DND-41 (cell line): Measurements from ENCODE around the gene KRT80.

ENCODE experiments used
- ATAC-seq: fragments of 200-7000 bp; cut with Tn5 transposase; 3 replicates; pipeline ENCODE4 v1.9.1; 2021; ENCODE audit warnings: low read depth; ENCODE audit not compliant: insufficient read depth
- DNase-seq: peaks from one replicate; pipeline ENCODE4 v3.0.0-alpha.2; 2020
- H2AFZ ChIP-seq: 2 replicates; pipeline ENCODE4 v1.6.0; 2012; ENCODE audit warnings: low read depth, low read length
- H3K27ac ChIP-seq: 2 replicates; pipeline ENCODE4 v1.5.1; 2012; ENCODE audit warnings: low read length, inconsistent platforms
- H3K27me3 ChIP-seq: fragments of 200-600 bp; sonication (generic); 2 replicates; pipeline ENCODE4 v1.6.0; 2012; ENCODE audit warnings: low read length, mild to moderate bottlenecking, inconsistent platforms; ENCODE audit not compliant: insufficient read depth, poor library complexity
- H3K36me3 ChIP-seq: 2 replicates; pipeline ENCODE4 v1.5.1; 2012; ENCODE audit warnings: low read length, inconsistent platforms; ENCODE audit not compliant: insufficient read depth
- H3K4me1 ChIP-seq: 2 replicates; pipeline ENCODE4 v1.5.1; 2012; ENCODE audit warnings: mild to moderate bottlenecking, low read length; ENCODE audit not compliant: insufficient read depth
- H3K4me2 ChIP-seq: 2 replicates; pipeline ENCODE4 v1.6.0; 2012; ENCODE audit warnings: mild to moderate bottlenecking, moderate library complexity, low read length, inconsistent platforms; ENCODE audit not compliant: insufficient read depth
- H3K4me3 ChIP-seq, 2 experiments: fragments of 200-600 bp in 1 of 2; shearing (Covaris generic) in 1 of 2; 2 replicates each; pipeline ENCODE4 v1.5.1; 2012 to 2016; ENCODE audit warnings: inconsistent platforms in 2 of 2, low read length in 2 of 2, mild to moderate bottlenecking in 2 of 2, low read depth in 1 of 2, moderate library complexity in 1 of 2
- H3K79me2 ChIP-seq: 2 replicates; pipeline ENCODE4 v1.6.0; 2012; ENCODE audit warnings: low read length, inconsistent platforms; ENCODE audit not compliant: insufficient read depth
- H3K9ac ChIP-seq: 2 replicates; pipeline ENCODE4 v1.6.0; 2012; ENCODE audit warnings: low read depth, mild to moderate bottlenecking, inconsistent platforms, low read length, moderate library complexity
- H3K9me3 ChIP-seq: 2 replicates; pipeline ENCODE4 v1.5.1; 2012; ENCODE audit warnings: low read length, moderate library complexity, mild to moderate bottlenecking, inconsistent platforms; ENCODE audit not compliant: insufficient read depth, severe bottlenecking
- H4K20me1 ChIP-seq: 2 replicates; pipeline ENCODE4 v1.6.0; 2012; ENCODE audit warnings: low read length; ENCODE audit not compliant: insufficient read depth
- EZH2 ChIP-seq: IDR thresholded peaks from 3 replicates; pipeline ENCODE4 v1.6.1; 2012; ENCODE audit warnings: borderline replicate concordance, low read depth, mild to moderate bottlenecking, moderate library complexity, low read length, inconsistent platforms; ENCODE audit not compliant: severe bottlenecking
- TF ChIP-seq, protein P1 (sequence below): IDR thresholded peaks from 2 replicates; pipeline ENCODE4 v1.5.1; 2012; ENCODE audit warnings: borderline replicate concordance, low read length, moderate library complexity, mild to moderate bottlenecking; ENCODE audit not compliant: poor library complexity, severe bottlenecking; ENCODE audit errors: extremely low read depth

The KRT80 gene

DNA sequence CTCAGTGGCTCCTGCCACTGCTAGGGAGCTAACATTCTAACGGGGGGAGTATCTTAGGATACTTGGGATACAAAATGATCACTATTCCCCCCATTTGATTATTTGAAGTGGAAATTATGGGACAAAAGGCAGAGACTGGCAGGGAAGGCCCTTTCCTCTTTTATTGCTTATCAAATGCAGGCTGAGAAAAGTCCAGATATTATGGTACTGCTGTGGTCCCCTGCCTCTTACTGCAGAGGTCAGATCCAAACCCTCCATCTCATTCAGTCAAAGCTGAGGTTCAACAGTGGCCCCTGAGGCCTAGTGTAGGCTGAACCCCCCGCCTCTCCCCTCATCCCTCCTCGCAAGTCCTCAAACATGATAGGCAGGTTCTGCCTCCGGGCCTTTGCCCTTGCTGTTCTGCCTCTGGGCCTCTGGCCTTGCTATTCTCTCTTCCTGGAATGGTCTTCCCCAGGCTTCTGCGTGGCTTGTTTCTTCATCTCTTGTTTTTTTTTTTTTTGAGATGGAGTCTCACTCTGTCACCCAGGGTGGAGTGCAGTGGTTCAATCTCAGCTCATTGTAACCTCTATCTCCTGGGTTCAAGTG lies 34.2 kb downstream of the KRT80 start:
- H3K27ac ChIP-seq, result no peak overlapping the region
- H3K4me3 ChIP-seq, result no peak overlapping the region
- ATAC-seq (no peak), DNase-seq (no peak)
- 0 out of 2 replicates have a peak, but pooled peaks cover 4% of the 10 kb centered on the region for H4K20me1 ChIP-seq
- TF ChIP-seq, protein P1, sequence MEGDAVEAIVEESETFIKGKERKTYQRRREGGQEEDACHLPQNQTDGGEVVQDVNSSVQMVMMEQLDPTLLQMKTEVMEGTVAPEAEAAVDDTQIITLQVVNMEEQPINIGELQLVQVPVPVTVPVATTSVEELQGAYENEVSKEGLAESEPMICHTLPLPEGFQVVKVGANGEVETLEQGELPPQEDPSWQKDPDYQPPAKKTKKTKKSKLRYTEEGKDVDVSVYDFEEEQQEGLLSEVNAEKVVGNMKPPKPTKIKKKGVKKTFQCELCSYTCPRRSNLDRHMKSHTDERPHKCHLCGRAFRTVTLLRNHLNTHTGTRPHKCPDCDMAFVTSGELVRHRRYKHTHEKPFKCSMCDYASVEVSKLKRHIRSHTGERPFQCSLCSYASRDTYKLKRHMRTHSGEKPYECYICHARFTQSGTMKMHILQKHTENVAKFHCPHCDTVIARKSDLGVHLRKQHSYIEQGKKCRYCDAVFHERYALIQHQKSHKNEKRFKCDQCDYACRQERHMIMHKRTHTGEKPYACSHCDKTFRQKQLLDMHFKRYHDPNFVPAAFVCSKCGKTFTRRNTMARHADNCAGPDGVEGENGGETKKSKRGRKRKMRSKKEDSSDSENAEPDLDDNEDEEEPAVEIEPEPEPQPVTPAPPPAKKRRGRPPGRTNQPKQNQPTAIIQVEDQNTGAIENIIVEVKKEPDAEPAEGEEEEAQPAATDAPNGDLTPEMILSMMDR, result no peak
- TF ChIP-seq EZH2, result no peak
- no peak overlapping the region for H3K4me2 ChIP-seq
- no peak overlapping the region for H3K9ac ChIP-seq
- no peaks in the 10 kb centered on the region for H3K27me3 ChIP-seq
- H3K79me2 ChIP-seq, result no peaks in the 10 kb centered on the region
- H2AFZ ChIP-seq, result no peak overlapping the region
- H3K9me3 ChIP-seq, result no peaks in the 10 kb centered on the region
- no peaks in the 10 kb centered on the region for H3K36me3 ChIP-seq
- H3K4me1 ChIP-seq, result no peaks in the 10 kb centered on the region

DNA sequence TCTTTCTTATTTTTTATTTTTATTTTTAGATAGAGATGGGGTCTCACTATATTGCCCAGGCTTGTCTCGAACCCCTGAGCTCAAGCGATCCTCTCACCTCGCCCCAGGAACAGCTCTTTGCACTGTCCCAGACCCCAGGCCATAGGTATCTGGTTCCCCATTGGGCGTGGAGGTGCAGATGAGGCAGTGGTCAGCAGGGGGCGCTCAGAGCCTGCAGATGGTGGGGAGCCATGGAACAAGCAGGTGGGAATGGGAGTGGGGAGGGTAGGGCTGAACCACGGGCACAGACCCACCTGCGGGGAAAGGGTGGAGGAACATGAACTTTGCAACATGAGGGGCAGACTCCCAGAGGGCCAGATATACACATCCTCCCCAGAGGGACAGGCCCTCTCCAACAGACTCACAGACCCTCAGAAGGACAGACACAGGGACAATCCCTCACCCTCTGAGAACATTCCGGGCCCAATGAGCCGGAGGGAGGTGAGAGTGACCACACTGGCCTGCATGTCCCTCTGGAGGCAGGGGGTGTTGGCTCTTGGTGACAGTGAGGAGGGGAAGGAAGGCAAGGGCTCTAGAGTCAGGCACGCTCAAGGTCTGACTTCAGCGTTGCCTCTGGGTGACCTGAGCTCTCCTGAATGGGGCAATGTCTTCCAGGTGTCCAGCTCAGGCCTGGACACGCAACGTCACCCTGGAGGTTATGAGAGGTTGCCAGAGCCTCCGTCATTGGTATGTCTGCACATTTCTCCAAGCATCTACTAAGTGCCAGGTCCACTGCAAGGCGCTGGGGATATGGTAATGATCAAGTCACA lies 34.9 kb downstream of the KRT80 start:
- Histone ChIP-seq H3K9me3 (no peaks in the 10 kb centered on the region), H3K27ac (no peak overlapping the region), H3K36me3 (no peaks in the 10 kb centered on the region), H3K4me2 (no peak overlapping the region), H3K27me3 (no peaks in the 10 kb centered on the region), H3K9ac (no peak overlapping the region), H3K4me3 (no peak overlapping the region), H3K4me1 (no peaks in the 10 kb centered on the region), H3K79me2 (no peaks in the 10 kb centered on the region), H4K20me1 (0 out of 2 replicates have a peak, but pooled peaks cover 4% of the 10 kb centered on the region), H2AFZ (no peak overlapping the region)
- peak; percentile 69 for DNase-seq
- no peak for TF ChIP-seq EZH2
- TF ChIP-seq, protein P1, result peak; percentile 96
- ATAC-seq, result peak; percentile 92

DNA sequence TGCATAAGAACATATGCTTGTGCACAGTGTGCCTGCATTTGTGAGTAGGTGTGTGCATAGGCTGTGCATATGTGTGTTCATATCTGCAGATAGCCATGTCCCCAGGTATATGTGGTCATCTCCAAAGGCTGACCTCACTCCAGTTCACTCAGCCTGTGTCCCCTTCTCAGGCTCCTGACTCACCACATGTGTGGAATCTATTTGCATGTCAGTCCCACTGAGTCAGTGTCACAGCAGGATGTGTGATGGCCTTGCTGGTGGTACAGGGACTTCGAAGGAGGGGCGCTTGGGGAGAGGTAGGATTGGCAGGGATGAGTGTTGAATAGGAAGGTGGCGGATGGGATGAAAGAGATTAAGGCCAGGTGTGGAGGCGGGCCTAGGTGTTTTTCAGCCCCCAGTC lies 35.5 kb downstream of the KRT80 start:
- DNase-seq (no peak), ATAC-seq (no peak)
- H3K4me3 ChIP-seq, result no peak overlapping the region
- H3K27me3 ChIP-seq, result no peaks in the 10 kb centered on the region
- no peaks in the 10 kb centered on the region for H3K4me1 ChIP-seq
- no peak overlapping the region for H3K27ac ChIP-seq
- H4K20me1 ChIP-seq, result 0 out of 2 replicates have a peak, but pooled peaks cover 4% of the 10 kb centered on the region
- H3K36me3 ChIP-seq, result no peaks in the 10 kb centered on the region
- no peak overlapping the region for H2AFZ ChIP-seq
- no peak overlapping the region for H3K9ac ChIP-seq
- TF ChIP-seq, protein P1, result no peak
- no peak for TF ChIP-seq EZH2
- no peaks in the 10 kb centered on the region for H3K9me3 ChIP-seq
- H3K4me2 ChIP-seq, result no peak overlapping the region
- H3K79me2 ChIP-seq, result no peaks in the 10 kb centered on the region
